CD4-positive, alpha-beta T cell treated with Interferon gamma for 1 hour (primary cell): ENCODE measurements around the gene CASP5.

Source experiments
- DNase-seq: peaks from one replicate; pipeline ENCODE4 v3.0.0-alpha.2; 2020

CASP5 gene

GRCh38 chr11:104965735-104966134 is 57.2 kb downstream of the CASP5 start:
- no peak for DNase-seq

DNA sequence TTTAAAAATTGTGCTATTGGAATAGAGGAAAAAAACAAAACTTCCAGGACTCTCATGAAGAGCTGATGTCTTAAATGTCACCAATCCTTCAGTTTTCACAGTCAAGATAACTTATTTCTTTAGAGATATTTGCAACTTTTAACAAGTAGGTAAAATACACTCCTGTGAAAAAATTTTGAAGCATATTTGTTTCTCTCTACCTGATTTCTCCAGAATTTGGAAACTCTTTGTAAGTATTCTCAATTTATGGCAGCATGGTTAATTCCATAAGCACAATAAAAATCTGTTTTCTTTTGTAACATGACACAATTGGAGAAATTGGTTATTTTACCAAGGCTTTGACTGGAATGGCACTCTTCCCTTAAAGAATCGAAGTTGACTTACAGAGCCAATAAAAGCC is 58.7 kb downstream of the CASP5 start:
- DNase-seq: no peak

- no peak for DNase-seq
These were observed 60.1 kb downstream of the CASP5 start for GRCh38 chr11:104962852-104963251.

- no peak for DNase-seq
These were observed 65.7 kb downstream of the CASP5 start for GRCh38 chr11:104957280-104957679.

GRCh38 chr11:104956528-104956927 is 66.4 kb downstream of the CASP5 start:
- DNase-seq: no peak

- no peak for DNase-seq
These were observed 76.1 kb downstream of the CASP5 start for GRCh38 chr11:104946907-104947306.
